Heart left ventricle (tissue), 13 donors: ENCODE data around the gene SNX9.

Experiments
- CTCF ChIP-seq, 12 donors: fragments of 200-600 bp; sonication (generic) in 4 of 12; IDR thresholded peaks; one replicate each; pipeline versions ENCODE4 v1.5.0 to v1.8.0; 2018 to 2022; ENCODE audit warnings: antibody characterized with exemption in 12 of 12, mild to moderate bottlenecking in 5 of 12
- POLR2A ChIP-seq, 2 donors: fragments of 450-650 bp; IDR thresholded peaks; one replicate each; pipeline ENCODE4 v1.6.1; 2017; ENCODE audit warnings: antibody characterized with exemption in 2 of 2, mild to moderate bottlenecking in 2 of 2, moderate library complexity in 2 of 2
- donor health status: ischemic (EF 13 %, LVEDD 7.1; RV severe dilation, severe dysfunction).
- donor health status: DM: no; HTN: yes; CAD: no.
- donor health status: DM: no; HTN: no; CAD: no.
- donor health status: ischemic (EF 25% LVEDD 6.9; RV normal size, moderate dysfunction).
- donor health status: ischemic (EF 25% LVEDD 5.7; RV mildly dilated, moderate dysfunction).
- donor health status: ischemic (EF 35%, LVEDD 5.7; RV mildly dilated, moderate dysfunction).
- donor health status: nonischemic (EF 11% LVEDD 7.7; RV severe dilation, severe dysfunction).
- donor health status: DM: yes; HTN: yes; CAD: no.
- donor health status: PGD.
- donor health status: ischemic (EF 29% LVEDD 5.4; RV normal size, mild dysfunction).
- donor health status: nonischemic (EF 23%, LVEDD 6.1; RV moderate dilation, normal function).

DNA sequence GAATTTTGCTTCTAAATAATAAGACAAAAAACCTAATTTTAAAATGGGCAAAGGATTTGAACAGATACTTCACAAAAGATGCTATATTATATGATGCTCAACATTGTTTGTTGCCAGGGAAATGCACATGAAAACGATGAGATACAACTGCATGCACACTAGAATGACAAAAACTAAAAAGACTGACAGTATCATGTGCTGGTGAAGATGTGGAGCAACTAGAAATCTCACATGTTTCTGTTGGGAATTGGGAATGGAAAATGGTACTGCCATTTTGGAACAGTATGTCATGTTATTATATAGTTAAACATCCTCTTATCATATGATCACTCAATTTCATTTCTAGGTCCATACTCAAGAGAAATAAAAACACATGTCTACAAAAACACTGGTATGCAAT, 13.4 kb upstream of the SNX9 start:
- no peak for TF ChIP-seq CTCF (IDR thresholded peaks at IDR 0.05)
- no peak for TF ChIP-seq POLR2A (IDR thresholded peaks at IDR 0.05)
